ENCODE data around the gene MYO10.
"Not testable (repeated sequence)": the region's sequence is repeated elsewhere in the genome, so short reads cannot be mapped to it uniquely, and the experiment has no call there.

MYO10 gene

GRCh38 chr5:16886793-16887345 is 49.2 kb downstream of the MYO10 start:
- DNase-seq (ENCODE audit: low read depth in 2 of 2): no peak

GRCh38 chr5:16886366-16886736 is 49.7 kb downstream of the MYO10 start:
- DNase-seq (ENCODE audit: low read depth in 2 of 2): no peak

- no peak for DNase-seq (ENCODE audit: low read depth in 2 of 2)
These were observed 50.3 kb downstream of the MYO10 start for GRCh38 chr5:16885635-16886365.

- no peak for DNase-seq (ENCODE audit: low read depth in 2 of 2)
These were observed 51.5 kb downstream of the MYO10 start for GRCh38 chr5:16884595-16884994.

GRCh38 chr5:16883806-16884205 is 52.3 kb downstream of the MYO10 start:
- DNase-seq (ENCODE audit: low read depth in 2 of 2): no peak

GRCh38 chr5:16883176-16883575 is 52.9 kb downstream of the MYO10 start:
- DNase-seq (ENCODE audit: low read depth in 2 of 2): no peak

- DNase-seq (ENCODE audit: low read depth in 2 of 2): no peak
These were observed 54.8 kb downstream of the MYO10 start for GRCh38 chr5:16881251-16881650.

- DNase-seq (ENCODE audit: low read depth in 2 of 2): no peak
These were observed 55.5 kb downstream of the MYO10 start for GRCh38 chr5:16880547-16880946.

- DNase-seq (ENCODE audit: low read depth in 2 of 2): no peak
These were observed 56.4 kb downstream of the MYO10 start for GRCh38 chr5:16879650-16880049.

- DNase-seq (ENCODE audit: low read depth in 2 of 2): no peak
These were observed 56.9 kb downstream of the MYO10 start for GRCh38 chr5:16879191-16879590.

- DNase-seq (ENCODE audit: low read depth in 2 of 2): no peak
These were observed 58.7 kb downstream of the MYO10 start for GRCh38 chr5:16877267-16877935.

GRCh38 chr5:16874424-16874823 is 61.7 kb downstream of the MYO10 start:
- DNase-seq (ENCODE audit: low read depth in 2 of 2): not testable (repeated sequence)

- DNase-seq (ENCODE audit: low read depth in 2 of 2): no peak
These were observed 64.2 kb downstream of the MYO10 start for GRCh38 chr5:16871746-16872339.

GRCh38 chr5:16870878-16871277 is 65.2 kb downstream of the MYO10 start:
- no peak for DNase-seq (ENCODE audit: low read depth in 2 of 2)

- no peak for DNase-seq (ENCODE audit: low read depth in 2 of 2)
These were observed 66.0 kb downstream of the MYO10 start for GRCh38 chr5:16869821-16870796.

GRCh38 chr5:16867577-16867953 is 68.5 kb downstream of the MYO10 start:
- no peak for DNase-seq (ENCODE audit: low read depth in 2 of 2)

GRCh38 chr5:16866795-16867576 is 69.1 kb downstream of the MYO10 start:
- no peak for DNase-seq (ENCODE audit: low read depth in 2 of 2)

GRCh38 chr5:16866273-16866672 is 69.8 kb downstream of the MYO10 start:
- DNase-seq (ENCODE audit: low read depth in 2 of 2): no peak

GRCh38 chr5:16865151-16865550 is 70.9 kb downstream of the MYO10 start:
- no peak for DNase-seq (ENCODE audit: low read depth in 2 of 2)

GRCh38 chr5:16864631-16865131 is 71.4 kb downstream of the MYO10 start:
- no peak for DNase-seq (ENCODE audit: low read depth in 2 of 2)
